DMS153 treated with DMSO at 0.1 percent for 48 hours (cell line): Measurements from ENCODE around the gene MCM10.

Source experiments
- DNase-seq: peaks from one replicate; lab custom pipeline; 2025; ENCODE audit not compliant: unreplicated experiment; lab: John Stamatoyannopoulos, UW

MCM10 gene

GRCh38 chr10:13256627-13257026 is 95.3 kb downstream of the MCM10 start:
- no peak for DNase-seq

GRCh38 chr10:13257621-13258140 is 96.3 kb downstream of the MCM10 start:
- no peak for DNase-seq
